GM18907 (cell line): ENCODE data around the gene ABCG4.
A peak's percentile ranks its signal among the peaks of the same experiment; 100 is the strongest.
"Not testable (repeated sequence)": the region's sequence is repeated elsewhere in the genome, so short reads cannot be mapped to it uniquely, and the experiment has no call there.

Experiments
- ATAC-seq: cut with Tn5 transposase; IDR thresholded peaks from one replicate; pipeline ENCODE4 v1.9.1; 2021; ENCODE audit warnings: mild to moderate bottlenecking, moderate library complexity; ENCODE audit not compliant: unreplicated experiment

The ABCG4 gene

GRCh38 chr11:119115484-119116234, 33.2 kb upstream of the ABCG4 start:
- no peak for ATAC-seq

GRCh38 chr11:119116235-119116594, 32.6 kb upstream of the ABCG4 start:
- ATAC-seq, result no peak

- no peak for ATAC-seq
Observed at GRCh38 chr11:119116601-119117000, 32.3 kb upstream of the ABCG4 start.

- ATAC-seq, result no peak
Observed at GRCh38 chr11:119117004-119117706, 31.7 kb upstream of the ABCG4 start.

GRCh38 chr11:119118227-119118626, 30.6 kb upstream of the ABCG4 start:
- ATAC-seq, result no peak

GRCh38 chr11:119118946-119119345, 29.9 kb upstream of the ABCG4 start:
- ATAC-seq, result no peak

- ATAC-seq, result no peak
Observed at GRCh38 chr11:119120639-119121007, 28.2 kb upstream of the ABCG4 start.

GRCh38 chr11:119121008-119121810, 27.6 kb upstream of the ABCG4 start, which contains the start of gene HINFP:
Gene HINFP, plus strand, starts transcription at chr11:119121580. Its CDS starts 5,365 bp downstream, at chr11:119126945.
- ATAC-seq, result peak; percentile 95

- ATAC-seq, result peak; percentile 22
Observed at GRCh38 chr11:119121811-119122124, 27.1 kb upstream of the ABCG4 start.

- ATAC-seq, result no peak
Observed at GRCh38 chr11:119125821-119126220, 23.0 kb upstream of the ABCG4 start.

GRCh38 chr11:119126675-119127268, 22.1 kb upstream of the ABCG4 start:
- ATAC-seq, result no peak

- no peak for ATAC-seq
Observed at GRCh38 chr11:119130662-119131061, 18.2 kb upstream of the ABCG4 start.

- ATAC-seq, result no peak
Observed at GRCh38 chr11:119134389-119134978, 14.4 kb upstream of the ABCG4 start.

- ATAC-seq, result not testable (repeated sequence)
Observed at GRCh38 chr11:119139276-119139675, 9.6 kb upstream of the ABCG4 start.

- no peak for ATAC-seq
Observed at GRCh38 chr11:119144825-119145486, 3.9 kb upstream of the ABCG4 start.

GRCh38 chr11:119145551-119145950, 3.3 kb upstream of the ABCG4 start:
- ATAC-seq, result no peak

GRCh38 chr11:119147604-119148333, 1.1 kb upstream of the ABCG4 start:
- no peak for ATAC-seq

- no peak for ATAC-seq
Observed at GRCh38 chr11:119148720-119149017, 183 bp upstream of the ABCG4 start.

GRCh38 chr11:119149786-119150275, 979 bp downstream of the ABCG4 start:
- no peak for ATAC-seq

GRCh38 chr11:119152043-119152442, 3.2 kb downstream of the ABCG4 start:
- no peak for ATAC-seq
